ENCODE data around the gene COLEC11. TPM values are rescaled to one million over a fixed set of nuclear protein-coding genes. Genes with fewer than 3 reads are reported as not detected.

The COLEC11 gene
- total and polyA plus RNA-seq, 9 of the 15 experiments (the other 6 are each of a cell fraction or from before 2014, with no cell fraction given) = 0.32 to 4.3 (median 1.8) TPM

- Histone ChIP-seq H3K4me1 (replicated peaks in 1 of 2; ENCODE audit: control insufficient read depth in 2 of 2, insufficient read depth in 2 of 2, low read length in 2 of 2) (no peaks in the 10 kb centered on the region), H3K4me2 (ENCODE audit: insufficient read depth, low read length) (no peak overlapping the region), H3K9me1 (ENCODE audit: control insufficient read depth, insufficient read depth, low read length) (no peaks in the 10 kb centered on the region), H3K27me3 (ENCODE audit: control insufficient read depth in 2 of 2, insufficient read depth in 2 of 2, low read length in 2 of 2) (no peaks in the 10 kb centered on the region), H3K9me3 (replicated peaks; ENCODE audit: control insufficient read depth, insufficient read depth, low read depth, low read length) (no peaks in the 10 kb centered on the region), H3K27ac (ENCODE audit: extremely low read depth, low read depth, low read length) (no peak overlapping the region), H3K36me3 (ENCODE audit: control insufficient read depth, insufficient read depth, low read length) (peaks cover 92% of the 10 kb centered on the region), H4K20me1 (replicated peaks; ENCODE audit: control insufficient read depth, insufficient read depth, low read length) (0 out of 2 replicates have a peak, but pooled peaks cover 3% of the 10 kb centered on the region), H2AFZ (ENCODE audit: low read depth, low read length) (no peak overlapping the region), H3K79me2 (ENCODE audit: control insufficient read depth, insufficient read depth, low read length) (peaks cover 6% of the 10 kb centered on the region), H3K9ac (ENCODE audit: insufficient read depth in 1 of 2, low read depth in 2 of 2, low read length in 2 of 2) (no peak overlapping the region), H3K4me3 (no peak overlapping the region)
- WGBS (ENCODE audit: insufficient coverage, low coverage, missing lambda C conversion rate) = 94% methylated on average over 10 of the region's 10 CpGs
- DNase-seq (ENCODE audit: extremely low read depth in 1 of 4, low spot score in 3 of 4) = no peak
- no TSS peak for BruUV-seq (replicated peaks)
- no peak for ATAC-seq
- intact Hi-C loops (cut with micrococcal nuclease) = no loop called here
- no peak for FAIRE-seq
- POLR2A ChIA-PET = interaction anchor here (2.0 kb wide), 1 partner anchor 12 kb away, joined by 7 read pairs; the partner anchor contains the start of gene RNASEH1
- in situ Hi-C loops (cut with MboI) = no loop called here
- CTCF ChIA-PET (ENCODE audit: low intra/inter-chr PET ratio) = no interaction called here
- TF ChIP-seq MEF2D (tag; conservative IDR thresholded peaks at IDR 0.05; ENCODE audit: low read depth) = no peak
- no peak for TF ChIP-seq MEIS2 (IDR thresholded peaks at IDR 0.05; ENCODE audit: partially characterized antibody)
- no peak for TF ChIP-seq RCOR1 (IDR thresholded peaks at IDR 0.05; ENCODE audit: borderline replicate concordance in 1 of 2, low read depth in 2 of 2, low read length in 2 of 2)
- TF ChIP-seq BRCA1 (IDR thresholded peaks at IDR 0.05) = no peak
- no peak for TF ChIP-seq BRCA1 (CRISPR knock-in tag; IDR thresholded peaks at IDR 0.05)
- no peak for TF ChIP-seq PRDM10 (IDR thresholded peaks at IDR 0.05; ENCODE audit: partially characterized antibody)
- no peak for TF ChIP-seq MNT (conservative IDR thresholded peaks at IDR 0.05)
- TF ChIP-seq RFX1 (IDR thresholded peaks at IDR 0.05) = no peak
- TF ChIP-seq HINFP (tag; conservative IDR thresholded peaks at IDR 0.05; ENCODE audit: low read depth) = no peak
- TF ChIP-seq E2F1 (CRISPR knock-in tag; IDR thresholded peaks at IDR 0.05) = no peak
- no peak for TF ChIP-seq PHTF2 (CRISPR knock-in tag; IDR thresholded peaks at IDR 0.05)
- no peak for TF ChIP-seq TEAD4 (IDR thresholded peaks at IDR 0.05; ENCODE audit: low read length)
- TF ChIP-seq TEAD4 (CRISPR knock-in tag; IDR thresholded peaks at IDR 0.05; ENCODE audit: borderline replicate concordance) = no peak
Measured at GRCh38 chr2:3545788-3546478, 49.0 kb upstream of the COLEC11 start.
